ENCODE results near the gene B4GALNT2. TPM values are rescaled to one million over a fixed set of nuclear protein-coding genes. Genes with fewer than 3 reads are reported as not detected.

The B4GALNT2 gene
- total RNA-seq, 1 donor from 2014 or later, result 0.60 TPM

DNA sequence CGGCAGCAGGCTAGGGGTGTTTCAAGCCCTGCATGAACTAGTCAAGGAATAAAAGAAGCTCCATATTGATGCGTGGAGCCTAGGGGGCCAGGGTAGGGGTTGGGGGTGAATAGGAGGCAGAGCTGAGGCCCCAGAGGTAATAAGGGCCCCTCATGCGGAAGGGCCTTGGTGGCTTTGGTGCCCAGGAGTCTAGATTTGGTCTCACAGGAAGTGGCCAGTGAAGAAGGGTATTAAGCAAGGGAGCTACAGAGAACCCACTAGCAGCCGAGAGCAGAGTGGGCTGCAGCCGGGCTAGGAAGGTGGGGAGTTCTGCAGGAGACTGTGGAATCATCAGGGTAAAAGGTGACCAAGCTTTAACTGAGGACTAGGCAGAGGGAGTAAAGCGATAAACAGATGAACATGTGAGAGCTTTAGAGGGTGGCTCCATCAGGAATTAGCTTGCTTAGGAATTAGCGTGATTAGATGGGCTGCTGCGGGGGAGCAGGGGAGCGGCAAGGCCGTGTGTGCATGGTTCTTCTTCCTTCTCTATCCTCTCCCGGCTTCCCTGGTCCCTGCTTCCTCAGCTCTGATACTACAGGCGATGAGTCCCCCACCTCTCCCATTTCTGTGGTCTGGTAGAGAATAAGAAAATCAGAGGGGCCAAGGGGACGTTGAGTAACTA lies 68.0 kb downstream of the B4GALNT2 start:
- no peak overlapping the region for H3K4me3 Mint-ChIP-seq
- no peak for DNase-seq (ENCODE audit: extremely low spot score, unreplicated experiment)
- H3K36me3 Mint-ChIP-seq, result no peaks in the 10 kb centered on the region
- H3K27me3 Mint-ChIP-seq, result peaks cover 52% of the 10 kb centered on the region
- H3K9me3 Mint-ChIP-seq, result no peaks in the 10 kb centered on the region
- H3K4me1 Mint-ChIP-seq (ENCODE audit: unreplicated experiment), result no peaks in the 10 kb centered on the region
- TF ChIP-seq, protein P1, sequence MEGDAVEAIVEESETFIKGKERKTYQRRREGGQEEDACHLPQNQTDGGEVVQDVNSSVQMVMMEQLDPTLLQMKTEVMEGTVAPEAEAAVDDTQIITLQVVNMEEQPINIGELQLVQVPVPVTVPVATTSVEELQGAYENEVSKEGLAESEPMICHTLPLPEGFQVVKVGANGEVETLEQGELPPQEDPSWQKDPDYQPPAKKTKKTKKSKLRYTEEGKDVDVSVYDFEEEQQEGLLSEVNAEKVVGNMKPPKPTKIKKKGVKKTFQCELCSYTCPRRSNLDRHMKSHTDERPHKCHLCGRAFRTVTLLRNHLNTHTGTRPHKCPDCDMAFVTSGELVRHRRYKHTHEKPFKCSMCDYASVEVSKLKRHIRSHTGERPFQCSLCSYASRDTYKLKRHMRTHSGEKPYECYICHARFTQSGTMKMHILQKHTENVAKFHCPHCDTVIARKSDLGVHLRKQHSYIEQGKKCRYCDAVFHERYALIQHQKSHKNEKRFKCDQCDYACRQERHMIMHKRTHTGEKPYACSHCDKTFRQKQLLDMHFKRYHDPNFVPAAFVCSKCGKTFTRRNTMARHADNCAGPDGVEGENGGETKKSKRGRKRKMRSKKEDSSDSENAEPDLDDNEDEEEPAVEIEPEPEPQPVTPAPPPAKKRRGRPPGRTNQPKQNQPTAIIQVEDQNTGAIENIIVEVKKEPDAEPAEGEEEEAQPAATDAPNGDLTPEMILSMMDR (conservative IDR thresholded peaks at IDR 0.05), result no peak
- H3K27ac Mint-ChIP-seq, result no peak overlapping the region

GRCh38 chr17:49201481-49201927 lies 68.9 kb downstream of the B4GALNT2 start:
- TF ChIP-seq, protein P1 (conservative IDR thresholded peaks at IDR 0.05), result no peak
- no peaks in the 10 kb centered on the region for H3K4me1 Mint-ChIP-seq (ENCODE audit: unreplicated experiment)
- H3K9me3 Mint-ChIP-seq, result no peaks in the 10 kb centered on the region
- no peak for DNase-seq (ENCODE audit: extremely low spot score, unreplicated experiment)
- H3K4me3 Mint-ChIP-seq, result no peak overlapping the region
- H3K27ac Mint-ChIP-seq, result no peak overlapping the region
- peaks cover 61% of the 10 kb centered on the region for H3K27me3 Mint-ChIP-seq
- H3K36me3 Mint-ChIP-seq, result no peaks in the 10 kb centered on the region

- TF ChIP-seq, protein P1 (conservative IDR thresholded peaks at IDR 0.05), result no peak
- no peaks in the 10 kb centered on the region for H3K9me3 Mint-ChIP-seq
- H3K27me3 Mint-ChIP-seq, result peaks cover 73% of the 10 kb centered on the region
- no peaks in the 10 kb centered on the region for H3K36me3 Mint-ChIP-seq
- no peak overlapping the region for H3K4me3 Mint-ChIP-seq
- no peaks in the 10 kb centered on the region for H3K4me1 Mint-ChIP-seq (ENCODE audit: unreplicated experiment)
- no peak overlapping the region for H3K27ac Mint-ChIP-seq
- DNase-seq (ENCODE audit: extremely low spot score, unreplicated experiment), result no peak
Observed at GRCh38 chr17:49203796-49204195, 71.2 kb downstream of the B4GALNT2 start.

- no peak for DNase-seq (ENCODE audit: extremely low spot score, unreplicated experiment)
- Mint-ChIP-seq H3K36me3 (no peaks in the 10 kb centered on the region), H3K9me3 (no peaks in the 10 kb centered on the region), H3K27ac (no peak overlapping the region), H3K4me3 (no peak overlapping the region), H3K27me3 (peaks cover 80% of the 10 kb centered on the region), H3K4me1 (ENCODE audit: unreplicated experiment) (no peaks in the 10 kb centered on the region)
- TF ChIP-seq, protein P1 (conservative IDR thresholded peaks at IDR 0.05), result no peak
Observed at GRCh38 chr17:49204516-49204915, 71.9 kb downstream of the B4GALNT2 start.

GRCh38 chr17:49209061-49209571 lies 76.5 kb downstream of the B4GALNT2 start:
- TF ChIP-seq, protein P1 (conservative IDR thresholded peaks at IDR 0.05), result no peak
- no peaks in the 10 kb centered on the region for H3K9me3 Mint-ChIP-seq

More at GRCh38 chr17:49209061-49209571, 76.5 kb downstream of the B4GALNT2 start:
- peaks cover 5% of the 10 kb centered on the region for H3K4me1 Mint-ChIP-seq (ENCODE audit: unreplicated experiment)
- no peak overlapping the region for H3K27ac Mint-ChIP-seq
- peaks cover 57% of the 10 kb centered on the region for H3K27me3 Mint-ChIP-seq
- H3K4me3 Mint-ChIP-seq, result no peak overlapping the region
- no peak for DNase-seq (ENCODE audit: extremely low spot score, unreplicated experiment)
- H3K36me3 Mint-ChIP-seq, result no peaks in the 10 kb centered on the region

Data from type B pancreatic cell (in vitro differentiated cells).